ENCODE results near the gene SRGN. TPM values are rescaled to one million over a fixed set of nuclear protein-coding genes. Genes with fewer than 3 reads are reported as not detected.

Gene SRGN
- total RNA-seq, 3 donors from 2014 or later, result 15.6 to 54.6 (median 43.9) TPM

- intact Hi-C loops (cut with DNase I, micrococcal nuclease), result no loop called here
- Histone ChIP-seq H3K4me1 (ENCODE audit: low read depth) (no peaks in the 10 kb centered on the region), H3K4me3 (no peak overlapping the region), H3K36me3 (ENCODE audit: low read depth) (no peaks in the 10 kb centered on the region), H3K9me3 (no peaks in the 10 kb centered on the region)
- ATAC-seq (peak; percentile 11), DNase-seq (no peak)
- TF ChIP-seq CTCF (IDR thresholded peaks at IDR 0.05), result no peak
Observed at GRCh38 chr10:69044546-69044945, 43.4 kb upstream of the SRGN start.

- Histone ChIP-seq H3K4me3 (no peak overlapping the region), H3K36me3 (ENCODE audit: low read depth) (no peaks in the 10 kb centered on the region), H3K9me3 (no peaks in the 10 kb centered on the region), H3K4me1 (ENCODE audit: low read depth) (no peaks in the 10 kb centered on the region)
- ATAC-seq, result peak; percentile 69
- no peak for DNase-seq
- no peak for TF ChIP-seq CTCF (IDR thresholded peaks at IDR 0.05)
- intact Hi-C loops (cut with DNase I, micrococcal nuclease), result no loop called here
Observed at GRCh38 chr10:69045441-69046300, 42.2 kb upstream of the SRGN start.

DNA sequence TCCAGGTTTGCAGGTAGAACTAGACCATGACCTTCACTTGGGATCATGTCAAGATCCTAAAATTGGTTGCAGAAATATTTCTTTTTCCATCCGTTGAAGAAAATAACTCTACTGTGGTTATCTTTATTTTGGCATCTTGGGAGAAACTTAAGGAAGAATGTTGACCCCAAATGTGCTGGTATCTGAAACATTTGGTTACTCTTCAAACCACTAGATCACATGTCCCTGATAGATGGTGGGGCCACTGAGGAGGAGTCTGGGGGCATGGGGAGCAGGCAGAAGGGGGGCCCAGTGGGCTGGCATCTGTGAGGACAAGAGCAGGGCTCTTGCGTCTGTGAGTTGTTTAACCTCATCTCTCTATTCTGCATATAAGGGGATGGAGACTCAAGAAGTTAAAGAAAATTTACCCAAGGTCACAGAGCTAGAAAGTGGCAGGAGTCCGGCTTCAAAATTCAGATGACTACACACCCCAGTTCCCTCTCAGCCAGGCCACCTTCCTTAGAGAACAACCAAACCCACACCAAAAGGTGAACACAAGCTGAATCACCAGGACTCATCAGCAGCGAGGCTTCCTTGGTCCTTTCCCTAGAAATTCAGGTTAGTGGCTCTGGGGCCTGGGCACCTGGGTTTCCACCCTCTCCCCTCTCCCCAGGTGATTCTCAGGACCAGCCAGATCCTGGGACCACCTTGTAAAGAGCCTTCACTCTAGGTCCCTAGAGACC lies 40.6 kb upstream of the SRGN start:
- no peak for TF ChIP-seq CTCF (IDR thresholded peaks at IDR 0.05)
- DNase-seq, result no peak
- intact Hi-C loops (cut with DNase I, micrococcal nuclease), result no loop called here

DNA sequence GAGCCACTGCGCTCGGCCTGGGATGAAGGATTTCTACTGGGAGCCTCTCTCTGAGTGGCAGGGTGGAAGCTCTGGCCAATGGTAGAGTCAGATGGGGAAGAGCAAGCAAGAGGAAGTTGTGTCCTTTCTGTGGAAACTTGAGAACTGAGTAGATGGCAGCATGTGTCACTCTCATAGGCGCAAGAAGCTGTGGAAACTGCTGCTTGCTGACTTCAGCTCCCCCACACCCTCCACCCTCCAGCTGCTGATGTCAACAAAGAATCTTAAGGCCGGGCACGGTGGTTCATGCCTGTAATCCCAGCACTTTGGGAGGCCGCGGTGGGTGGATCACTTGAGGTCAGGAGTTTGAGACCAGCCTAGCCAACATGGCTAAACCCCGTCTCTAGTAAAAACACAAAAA lies 39.8 kb upstream of the SRGN start:
- peak; percentile 49 for ATAC-seq
- DNase-seq, result peak in 1 of 3 donors; percentile 40
- TF ChIP-seq CTCF (IDR thresholded peaks at IDR 0.05), result no peak

More for the DNA sequence above, 40.6 kb upstream of the SRGN start:
- H3K4me1 ChIP-seq (ENCODE audit: low read depth), result no peaks in the 10 kb centered on the region
- H3K4me3 ChIP-seq, result no peak overlapping the region
- no peak for ATAC-seq
- H3K9me3 ChIP-seq, result no peaks in the 10 kb centered on the region
- no peaks in the 10 kb centered on the region for H3K36me3 ChIP-seq (ENCODE audit: low read depth)

GRCh38 chr10:69049566-69049961 lies 38.3 kb upstream of the SRGN start:
- no peak for ATAC-seq
- intact Hi-C loops (cut with DNase I, micrococcal nuclease), result no loop called here
- H3K4me3 ChIP-seq, result no peak overlapping the region

More for the DNA sequence above, 39.8 kb upstream of the SRGN start:
- Histone ChIP-seq H3K36me3 (ENCODE audit: low read depth) (no peaks in the 10 kb centered on the region), H3K9me3 (no peaks in the 10 kb centered on the region), H3K4me3 (no peak overlapping the region), H3K4me1 (ENCODE audit: low read depth) (no peaks in the 10 kb centered on the region)
- intact Hi-C loops (cut with DNase I, micrococcal nuclease), result no loop called here

More at GRCh38 chr10:69049566-69049961, 38.3 kb upstream of the SRGN start:
- no peak for TF ChIP-seq CTCF (IDR thresholded peaks at IDR 0.05)
- Histone ChIP-seq H3K9me3 (no peaks in the 10 kb centered on the region), H3K4me1 (ENCODE audit: low read depth) (no peaks in the 10 kb centered on the region), H3K36me3 (ENCODE audit: low read depth) (no peaks in the 10 kb centered on the region)
- no peak for DNase-seq

All from mucosa of descending colon (tissue), 3 donors.